ENCODE measurements around the gene GPR37L1.

- TF ChIP-seq CTCF (IDR thresholded peaks at IDR 0.05) (no peak), POLR2A (IDR thresholded peaks at IDR 0.05) (no peak)
Observed at GRCh38 chr1:202107801-202108731, 14.7 kb upstream of the GPR37L1 start.

Measured in right lobe of liver (tissue), 4 donors.